Prostate gland (tissue), 2 donors: Measurements from ENCODE around the gene TMEM229B.

ENCODE experiments used
- POLR2A ChIP-seq: fragments of 450-650 bp; IDR thresholded peaks from one replicate; pipeline ENCODE4 v1.6.1; 2016; ENCODE audit warnings: antibody characterized with exemption, mild to moderate bottlenecking
- TF ChIP-seq, protein P1 (sequence below), 4 experiments: fragments of 200-600 bp in 2 of 4; fragments of 450-650 bp in 2 of 4; sonication (generic) in 2 of 4; IDR thresholded peaks; 1 replicate in 3 of 4; 2 replicates in 1 of 4; pipeline ENCODE4 v1.5.1; 2016 to 2019; ENCODE audit warnings: antibody characterized with exemption in 4 of 4, mild to moderate bottlenecking in 2 of 4, moderate library complexity in 2 of 4

DNA sequence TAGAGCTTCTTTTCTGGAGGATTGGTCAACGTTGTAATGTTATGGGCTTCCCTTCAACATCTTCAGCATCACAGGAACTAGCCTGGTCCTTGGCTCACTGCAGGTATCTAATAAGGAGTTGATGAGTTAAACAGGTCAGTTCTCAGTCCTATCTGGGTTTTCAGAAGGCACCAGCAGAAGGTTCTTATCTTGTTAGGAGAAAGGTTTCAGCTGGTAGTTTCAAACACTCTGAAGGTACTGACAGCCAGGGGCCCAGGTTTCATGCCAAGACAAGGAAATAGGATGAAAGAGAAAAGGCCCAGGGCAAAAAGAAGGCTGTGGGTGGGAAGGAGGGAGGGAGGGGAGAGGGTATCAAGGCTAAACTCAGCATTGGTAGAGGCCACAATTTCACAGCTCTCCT, 21.4 kb downstream of the TMEM229B start:
- TF ChIP-seq POLR2A: no peak
- TF ChIP-seq, protein P1, sequence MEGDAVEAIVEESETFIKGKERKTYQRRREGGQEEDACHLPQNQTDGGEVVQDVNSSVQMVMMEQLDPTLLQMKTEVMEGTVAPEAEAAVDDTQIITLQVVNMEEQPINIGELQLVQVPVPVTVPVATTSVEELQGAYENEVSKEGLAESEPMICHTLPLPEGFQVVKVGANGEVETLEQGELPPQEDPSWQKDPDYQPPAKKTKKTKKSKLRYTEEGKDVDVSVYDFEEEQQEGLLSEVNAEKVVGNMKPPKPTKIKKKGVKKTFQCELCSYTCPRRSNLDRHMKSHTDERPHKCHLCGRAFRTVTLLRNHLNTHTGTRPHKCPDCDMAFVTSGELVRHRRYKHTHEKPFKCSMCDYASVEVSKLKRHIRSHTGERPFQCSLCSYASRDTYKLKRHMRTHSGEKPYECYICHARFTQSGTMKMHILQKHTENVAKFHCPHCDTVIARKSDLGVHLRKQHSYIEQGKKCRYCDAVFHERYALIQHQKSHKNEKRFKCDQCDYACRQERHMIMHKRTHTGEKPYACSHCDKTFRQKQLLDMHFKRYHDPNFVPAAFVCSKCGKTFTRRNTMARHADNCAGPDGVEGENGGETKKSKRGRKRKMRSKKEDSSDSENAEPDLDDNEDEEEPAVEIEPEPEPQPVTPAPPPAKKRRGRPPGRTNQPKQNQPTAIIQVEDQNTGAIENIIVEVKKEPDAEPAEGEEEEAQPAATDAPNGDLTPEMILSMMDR (IDR thresholded peaks at IDR 0.05): no peak
